ENCODE measurements around the gene CLDN24. TPM values are rescaled to one million over a fixed set of nuclear protein-coding genes. Genes with fewer than 3 reads are reported as not detected.
A peak's percentile ranks its signal among the peaks of the same experiment; 100 is the strongest.
"Not testable (repeated sequence)": the region's sequence is repeated elsewhere in the genome, so short reads cannot be mapped to it uniquely, and the experiment has no call there.

Gene CLDN24
- total RNA-seq, 5 donors from 2014 or later (not counting 1 experiment from before 2014, with no cell fraction given) = not detected

- no CpG with 5 or more reads among the region's 2 CpGs for WGBS (ENCODE audit: insufficient coverage)
- peaks cover 0 to 11% (median 3%) of the 10 kb centered on the region in 3 donors for H3K9me3 Mint-ChIP-seq
- no peaks in the 10 kb centered on the region for H3K36me3 ChIP-seq (ENCODE audit: control insufficient read depth in 2 of 2, extremely low read depth in 1 of 2, insufficient read depth in 1 of 2, low read length in 1 of 2)
- peaks cover 3 to 4% (median 4%) of the 10 kb centered on the region in 3 donors for H3K4me1 Mint-ChIP-seq
- CTCF ChIA-PET = no interaction called here
- no peaks in the 10 kb centered on the region for H3K36me3 Mint-ChIP-seq
- no peak overlapping the region for H3K27ac ChIP-seq (ENCODE audit: low read length)
- H3K27me3 Mint-ChIP-seq = peaks cover 4 to 12% of the 10 kb centered on the region in 2 donors
- no peak overlapping the region for H3K4me3 Mint-ChIP-seq
- no peak overlapping the region for H3K4me3 ChIP-seq (ENCODE audit: control insufficient read depth in 1 of 2, extremely low read depth in 1 of 2, low read length in 1 of 2)
- ATAC-seq (replicated peaks in 1 of 4) (no peak), DNase-seq (no peak)
- H3K4me1 ChIP-seq (ENCODE audit: control insufficient read depth in 1 of 2, extremely low read depth in 1 of 2, insufficient read depth in 2 of 2, low read length in 2 of 2) = peaks cover 0 to under 1% of the 10 kb centered on the region in 2 experiments
- POLR2A ChIA-PET = no interaction called here
- no peak overlapping the region for H3K27ac Mint-ChIP-seq
- peaks cover 0 to 15% of the 10 kb centered on the region in 2 experiments for H3K27me3 ChIP-seq (replicated peaks in 1 of 2; ENCODE audit: control insufficient read depth in 2 of 2, extremely low read depth in 1 of 2, insufficient read depth in 2 of 2, low read length in 1 of 2)
- no peaks in the 10 kb centered on the region for H3K9me3 ChIP-seq
These were observed 4.6 kb upstream of the CLDN24 start for GRCh38 chr4:183326853-183327252.

DNA sequence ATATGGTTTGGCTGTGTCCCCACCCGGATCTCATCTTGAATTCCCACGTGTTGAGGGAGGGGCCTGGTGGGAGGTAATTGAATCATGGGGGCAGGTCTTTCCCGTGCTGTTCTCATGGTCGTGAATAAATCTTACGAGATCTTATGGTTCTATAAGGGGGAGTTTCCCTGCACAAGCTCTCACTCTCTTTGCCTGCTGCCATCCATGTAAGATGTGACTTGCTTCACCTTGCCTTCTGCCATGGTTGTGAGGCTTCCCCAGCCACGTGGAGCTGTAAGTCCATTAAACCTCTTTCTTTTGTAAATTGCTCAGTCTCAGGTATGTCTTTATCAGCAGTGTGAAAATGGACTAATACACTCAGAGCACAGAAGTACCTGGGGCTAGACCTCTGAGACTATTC is 4.2 kb upstream of the CLDN24 start:
- H3K27me3 ChIP-seq (replicated peaks in 1 of 2; ENCODE audit: control insufficient read depth in 2 of 2, extremely low read depth in 1 of 2, insufficient read depth in 2 of 2, low read length in 1 of 2) = peaks cover 0 to 13% of the 10 kb centered on the region in 2 experiments
- POLR2A ChIA-PET; DNase-seq; H3K4me3 Mint-ChIP-seq; H3K36me3 Mint-ChIP-seq; CTCF ChIA-PET; H3K36me3 ChIP-seq (ENCODE audit: control insufficient read depth in 2 of 2, extremely low read depth in 1 of 2, insufficient read depth in 1 of 2, low read length in 1 of 2); H3K9me3 ChIP-seq; H3K4me1 ChIP-seq (ENCODE audit: control insufficient read depth in 1 of 2, extremely low read depth in 1 of 2, insufficient read depth in 2 of 2, low read length in 2 of 2); H3K4me3 ChIP-seq (ENCODE audit: control insufficient read depth in 1 of 2, extremely low read depth in 1 of 2, low read length in 1 of 2); H3K4me1 Mint-ChIP-seq; ATAC-seq (replicated peaks in 1 of 4); H3K27ac ChIP-seq (ENCODE audit: low read length); H3K27ac Mint-ChIP-seq; H3K27me3 Mint-ChIP-seq: not testable (repeated sequence)
- 76% methylated on average over 3 of the region's 6 CpGs for WGBS (ENCODE audit: insufficient coverage)
- H3K9me3 Mint-ChIP-seq = peaks cover 0 to 11% (median 3%) of the 10 kb centered on the region in 3 donors

GRCh38 chr4:183324619-183325018 is 2.4 kb upstream of the CLDN24 start:
- Mint-ChIP-seq H3K27ac (no peak overlapping the region), H3K9me3 (peaks cover 0 to 11% (median 3%) of the 10 kb centered on the region in 3 donors), H3K27me3 (peaks cover 4 to 9% of the 10 kb centered on the region in 2 donors), H3K4me3 (no peak overlapping the region), H3K4me1 (peaks cover 19 to 25% (median 21%) of the 10 kb centered on the region in 3 donors), H3K36me3 (no peaks in the 10 kb centered on the region)
- Histone ChIP-seq H3K27me3 (replicated peaks in 1 of 2; ENCODE audit: control insufficient read depth in 2 of 2, extremely low read depth in 1 of 2, insufficient read depth in 2 of 2, low read length in 1 of 2) (peaks cover 0 to 7% of the 10 kb centered on the region in 2 experiments), H3K4me3 (ENCODE audit: control insufficient read depth in 1 of 2, extremely low read depth in 1 of 2, low read length in 1 of 2) (no peak overlapping the region), H3K9me3 (no peaks in the 10 kb centered on the region), H3K4me1 (ENCODE audit: control insufficient read depth in 1 of 2, extremely low read depth in 1 of 2, insufficient read depth in 2 of 2, low read length in 2 of 2) (peaks cover 4% of the 10 kb centered on the region in 2 experiments), H3K36me3 (ENCODE audit: control insufficient read depth in 2 of 2, extremely low read depth in 1 of 2, insufficient read depth in 1 of 2, low read length in 1 of 2) (no peaks in the 10 kb centered on the region), H3K27ac (ENCODE audit: low read length) (no peak overlapping the region)
- ATAC-seq (replicated peaks in 1 of 4) (no peak), DNase-seq (no peak)
- 83% methylated on average over 7 of the region's 7 CpGs for WGBS (ENCODE audit: insufficient coverage)
- ChIA-PET CTCF (no interaction called here), POLR2A (no interaction called here)

DNA sequence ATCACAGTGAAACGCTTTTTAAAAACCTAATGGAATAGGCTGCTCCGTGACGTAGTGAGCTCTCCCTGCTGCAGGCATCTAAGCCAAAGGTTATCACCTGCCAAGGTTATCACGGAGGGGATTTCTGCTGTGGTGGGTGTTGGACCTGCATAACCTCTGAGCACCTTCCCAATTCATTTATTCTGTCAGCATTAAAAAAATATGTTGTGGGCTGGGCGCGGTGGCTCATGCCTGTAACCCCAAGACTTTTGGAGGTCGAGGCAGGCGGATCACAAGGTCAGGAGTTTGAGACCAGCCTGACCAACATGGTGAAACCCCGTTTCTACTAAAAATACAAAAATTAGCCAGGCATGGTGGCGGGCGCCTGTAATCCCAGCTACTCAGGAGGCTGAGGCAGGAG is 1.8 kb upstream of the CLDN24 start:
- H3K4me1 ChIP-seq (ENCODE audit: control insufficient read depth in 1 of 2, extremely low read depth in 1 of 2, insufficient read depth in 2 of 2, low read length in 2 of 2); DNase-seq; ATAC-seq (replicated peaks in 1 of 4); H3K9me3 ChIP-seq; H3K27ac Mint-ChIP-seq; H3K36me3 Mint-ChIP-seq; H3K27me3 ChIP-seq (replicated peaks in 1 of 2; ENCODE audit: control insufficient read depth in 2 of 2, extremely low read depth in 1 of 2, insufficient read depth in 2 of 2, low read length in 1 of 2); H3K9me3 Mint-ChIP-seq; POLR2A ChIA-PET; H3K27ac ChIP-seq (ENCODE audit: low read length); H3K4me3 Mint-ChIP-seq; H3K4me3 ChIP-seq (ENCODE audit: control insufficient read depth in 1 of 2, extremely low read depth in 1 of 2, low read length in 1 of 2); H3K36me3 ChIP-seq (ENCODE audit: control insufficient read depth in 2 of 2, extremely low read depth in 1 of 2, insufficient read depth in 1 of 2, low read length in 1 of 2); H3K27me3 Mint-ChIP-seq; CTCF ChIA-PET: not testable (repeated sequence)
- no CpG with 5 or more reads among the region's 11 CpGs for WGBS (ENCODE audit: insufficient coverage)
- peaks cover 19 to 25% (median 21%) of the 10 kb centered on the region in 3 donors for H3K4me1 Mint-ChIP-seq

DNA sequence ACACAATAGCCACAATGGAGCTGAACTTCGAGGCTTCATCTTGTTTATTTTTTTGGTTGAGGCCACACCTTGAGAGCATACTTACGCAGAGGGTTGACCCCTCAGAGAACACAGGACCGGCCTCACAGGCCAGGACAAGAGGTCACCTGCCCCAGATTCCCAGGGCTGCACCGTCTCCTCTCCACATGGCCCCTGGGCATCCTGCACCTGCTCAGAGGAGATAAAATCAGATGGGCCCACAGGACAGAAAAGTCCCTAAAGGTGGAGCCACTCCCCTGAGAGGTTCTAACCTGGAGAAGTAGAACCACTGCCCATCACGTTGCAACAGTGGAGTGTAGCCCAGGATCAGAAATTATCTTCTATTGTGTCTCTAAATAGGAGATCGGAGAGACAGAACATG is 1.1 kb upstream of the CLDN24 start:
- 75% methylated on average over 4 of the region's 6 CpGs for WGBS (ENCODE audit: insufficient coverage)
- Mint-ChIP-seq H3K9me3 (peaks cover 0 to 8% (median 3%) of the 10 kb centered on the region in 3 donors), H3K4me3 (no peak overlapping the region), H3K27me3 (peaks cover 4 to 6% of the 10 kb centered on the region in 2 donors), H3K27ac (no peak overlapping the region), H3K36me3 (no peaks in the 10 kb centered on the region), H3K4me1 (peaks cover 19 to 25% (median 21%) of the 10 kb centered on the region in 3 donors)
- ATAC-seq (replicated peaks in 1 of 4) (no peak), DNase-seq (no peak)
- Histone ChIP-seq H3K4me1 (ENCODE audit: control insufficient read depth in 1 of 2, extremely low read depth in 1 of 2, insufficient read depth in 2 of 2, low read length in 2 of 2) (peaks cover 4% of the 10 kb centered on the region in 2 experiments), H3K9me3 (no peaks in the 10 kb centered on the region), H3K4me3 (ENCODE audit: control insufficient read depth in 1 of 2, extremely low read depth in 1 of 2, low read length in 1 of 2) (no peak overlapping the region), H3K27ac (ENCODE audit: low read length) (no peak overlapping the region), H3K36me3 (ENCODE audit: control insufficient read depth in 2 of 2, extremely low read depth in 1 of 2, insufficient read depth in 1 of 2, low read length in 1 of 2) (no peaks in the 10 kb centered on the region), H3K27me3 (replicated peaks in 1 of 2; ENCODE audit: control insufficient read depth in 2 of 2, extremely low read depth in 1 of 2, insufficient read depth in 2 of 2, low read length in 1 of 2) (peaks cover 0 to 11% of the 10 kb centered on the region in 2 experiments)
- ChIA-PET POLR2A (no interaction called here), CTCF (no interaction called here)

DNA sequence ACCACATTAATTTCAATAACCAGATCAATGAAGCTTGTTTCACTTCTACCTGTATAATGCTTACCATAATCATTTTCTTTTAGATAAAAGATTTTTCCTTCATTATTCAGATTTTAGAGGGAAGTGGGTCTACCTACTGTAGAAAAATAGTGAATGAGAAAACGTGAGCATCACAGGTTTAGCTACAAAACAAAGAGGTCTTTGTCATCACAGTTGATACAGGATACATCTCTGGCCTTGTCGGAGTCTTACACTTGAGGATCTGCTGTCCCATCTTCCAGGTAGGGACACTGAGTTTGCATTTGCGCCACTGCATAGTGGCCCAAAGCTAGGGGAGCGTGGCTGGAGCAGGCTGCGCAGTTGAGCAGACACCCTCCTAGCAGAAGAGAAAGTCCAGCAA is 710 bp downstream of the CLDN24 start:
- Mint-ChIP-seq H3K4me3 (no peak overlapping the region), H3K4me1 (peaks cover 19 to 25% (median 21%) of the 10 kb centered on the region in 3 donors), H3K27me3 (peaks cover 3 to 4% of the 10 kb centered on the region in 2 donors), H3K9me3 (peaks cover 0 to 6% (median 2%) of the 10 kb centered on the region in 3 donors), H3K36me3 (no peaks in the 10 kb centered on the region), H3K27ac (peak overlapping the region; percentile 76 to 80)
- 100% methylated on average over 1 of the region's 5 CpGs for WGBS (ENCODE audit: insufficient coverage)
- DNase-seq (no peak), ATAC-seq (replicated peaks in 1 of 4) (no peak)
- Histone ChIP-seq H3K9me3 (no peaks in the 10 kb centered on the region), H3K27ac (ENCODE audit: low read length) (no peak overlapping the region), H3K27me3 (replicated peaks in 1 of 2; ENCODE audit: control insufficient read depth in 2 of 2, extremely low read depth in 1 of 2, insufficient read depth in 2 of 2, low read length in 1 of 2) (peaks cover 0 to 8% of the 10 kb centered on the region in 2 experiments), H3K4me1 (ENCODE audit: control insufficient read depth in 1 of 2, extremely low read depth in 1 of 2, insufficient read depth in 2 of 2, low read length in 2 of 2) (peaks cover 4% of the 10 kb centered on the region in 2 experiments), H3K36me3 (ENCODE audit: control insufficient read depth in 2 of 2, extremely low read depth in 1 of 2, insufficient read depth in 1 of 2, low read length in 1 of 2) (no peaks in the 10 kb centered on the region), H3K4me3 (ENCODE audit: control insufficient read depth in 1 of 2, extremely low read depth in 1 of 2, low read length in 1 of 2) (no peak overlapping the region)
- ChIA-PET CTCF (interaction anchor here in 1 of 2 donors (0.6 kb wide), 1 partner anchor 929 kb away, joined by 3 read pairs; no protein-coding TSS in a partner anchor), POLR2A (interaction anchor here in 1 of 2 donors (0.6 kb wide), 1 partner anchor 77 kb away, joined by 3 read pairs; no protein-coding TSS in a partner anchor)
